Endothelial cell of umbilical vein (primary cell): ENCODE measurements around the gene CCDC28A. TPM values are rescaled to one million over a fixed set of nuclear protein-coding genes. Genes with fewer than 3 reads are reported as not detected.

ENCODE experiments used
- BruUV-seq: library from RNA; stranded (reverse); fragments of 400-500 nt; replicated peaks from 2 replicates; lab custom pipeline; 2021; lab: Mats Ljungman, UMichigan
- CTCF ChIA-PET: fragments of 300-600, 350-600 bp; sonication (Branson Sonifier 250); formaldehyde crosslinking; loops from one replicate; lab custom pipeline; 2021; ENCODE audit warnings: antibody characterized with exemption, inconsistent platforms; lab: Charles Lee
- POLR2A ChIA-PET: fragments of 300-600, 350-600 bp; sonication (Branson Sonifier 250); formaldehyde crosslinking; loops from one replicate; lab custom pipeline; 2021; ENCODE audit warnings: antibody characterized with exemption, inconsistent platforms; lab: Charles Lee
- DNase-seq: peaks from one replicate; pipeline ENCODE4 v3.0.0-alpha.2; 2011; ENCODE audit warnings: low read depth, low spot score
- FAIRE-seq: peaks from 2 replicates; lab custom pipeline; 2011; peaks lifted over from hg19 to GRCh38; lab: Jason Lieb, UNC
- H2AFZ ChIP-seq: 2 replicates; pipeline ENCODE4 v1.6.0; 2012; ENCODE audit warnings: low read depth, low read length, control low read depth, inconsistent platforms
- H3K27ac ChIP-seq: 2 replicates; pipeline ENCODE4 v1.5.1; 2011; ENCODE audit warnings: low read depth, mild to moderate bottlenecking, control low read depth, low read length, moderate library complexity; ENCODE audit not compliant: insufficient read depth
- H3K27me3 ChIP-seq, 2 experiments: 2 replicates each; pipeline versions ENCODE4 v1.6.0 to v1.6.1; 2011; ENCODE audit warnings: low read length in 2 of 2, mixed read lengths in 1 of 2; ENCODE audit not compliant: control insufficient read depth in 2 of 2, insufficient read depth in 2 of 2
- H3K36me3 ChIP-seq, 2 experiments: 2 replicates in 1 of 2; 3 replicates in 1 of 2; pipeline ENCODE4 v1.5.1; 2011; ENCODE audit warnings: low read length in 2 of 2, mild to moderate bottlenecking in 1 of 2, moderate library complexity in 1 of 2; ENCODE audit not compliant: control insufficient read depth in 2 of 2, insufficient read depth in 2 of 2; ENCODE audit errors: extremely low read depth in 1 of 2
- H3K4me1 ChIP-seq: 3 replicates; pipeline ENCODE4 v1.5.1; 2011; ENCODE audit warnings: mild to moderate bottlenecking, low read length; ENCODE audit not compliant: control insufficient read depth, insufficient read depth; ENCODE audit errors: extremely low read depth
- H3K4me2 ChIP-seq: 2 replicates; pipeline ENCODE4 v1.6.1; 2011; ENCODE audit warnings: low read length, control low read depth, mixed read lengths; ENCODE audit not compliant: insufficient read depth
- H3K4me3 ChIP-seq, 3 experiments: fragments of 200-600 bp in 1 of 3; sonication (generic), shearing (Covaris generic) in 1 of 3; replicated peaks in 1 of 3; 2 replicates each; pipeline ENCODE4 v1.5.1; 2011 to 2016; ENCODE audit warnings: control low read depth in 3 of 3, low read length in 3 of 3, mild to moderate bottlenecking in 2 of 3, inconsistent platforms in 1 of 3, low read depth in 1 of 3, moderate library complexity in 1 of 3; ENCODE audit not compliant: insufficient read depth in 1 of 3
- H3K79me2 ChIP-seq: 2 replicates; pipeline ENCODE4 v1.6.0; 2012; ENCODE audit warnings: low read length, inconsistent platforms; ENCODE audit not compliant: control insufficient read depth, insufficient read depth
- H3K9ac ChIP-seq: replicated peaks from 2 replicates; pipeline ENCODE3; 2011; ENCODE audit warnings: low read length, control low read depth; ENCODE audit not compliant: insufficient read depth; ENCODE audit errors: extremely low read depth
- H3K9me1 ChIP-seq: replicated peaks from 3 replicates; pipeline ENCODE4 v1.6.0; 2011; ENCODE audit warnings: mild to moderate bottlenecking, low read length; ENCODE audit not compliant: control insufficient read depth, insufficient read depth; ENCODE audit errors: extremely low read depth
- H3K9me3 ChIP-seq: replicated peaks from 2 replicates; pipeline ENCODE4 v1.5.1; 2012; ENCODE audit warnings: low read length, inconsistent platforms; ENCODE audit not compliant: control insufficient read depth, insufficient read depth
- H4K20me1 ChIP-seq: replicated peaks from 2 replicates; pipeline ENCODE3; 2011; ENCODE audit warnings: mild to moderate bottlenecking, low read length; ENCODE audit not compliant: control insufficient read depth, insufficient read depth; ENCODE audit errors: extremely low read depth
- CTCF ChIP-seq, 2 donors: IDR thresholded peaks; 1 replicate in 1 of 2; 2 replicates in 1 of 2; pipeline ENCODE4 v1.5.1; 2011; ENCODE audit warnings: low read length in 2 of 2, mild to moderate bottlenecking in 2 of 2, moderate library complexity in 2 of 2, control low read depth in 1 of 2, inconsistent platforms in 1 of 2, low read depth in 1 of 2; ENCODE audit not compliant: insufficient read depth in 1 of 2; ENCODE audit errors: extremely low read depth in 1 of 2
- GATA2 ChIP-seq: IDR thresholded peaks from 2 replicates; pipeline ENCODE4 v1.7.0; 2011; ENCODE audit warnings: low read depth, mild to moderate bottlenecking, moderate library complexity, mixed read lengths, low read length; ENCODE audit not compliant: insufficient read length, insufficient read depth
- JUN ChIP-seq: IDR thresholded peaks from 2 replicates; pipeline ENCODE4 v1.6.1; 2011; ENCODE audit warnings: borderline replicate concordance, low read depth; ENCODE audit not compliant: insufficient read length, insufficient read depth
- POLR2AphosphoS5 ChIP-seq: IDR thresholded peaks from 2 replicates; pipeline ENCODE4 v1.6.1; 2012; ENCODE audit warnings: low read depth, mild to moderate bottlenecking, control low read depth, low read length, moderate library complexity; ENCODE audit not compliant: insufficient read depth
- dilution Hi-C: fragments of 300-500 bp; cut with MboI; formaldehyde crosslinking; loops from one replicate; pipeline ENCODE4 v1.15.0; 2019; ENCODE audit warnings: low sequenced_read_pairs; ENCODE audit not compliant: extremely low pct_ligation_motif_present
- intact Hi-C: fragments of 100-400 bp; cut with micrococcal nuclease; formaldehyde crosslinking; loops from one replicate; pipeline ENCODE4 v1.10.0; 2022
- polyA plus RNA-seq, 4 experiments: library from polyadenylated mRNA; depleted of rRNA in 3 of 4; stranded (reverse) in 3 of 4; unstranded in 1 of 4; fragments of >200 nt; gene quantifications; 2 replicates each; pipeline versions ENCODE4 v1.2.1 to v1.2.3, GENCODE V29; 2011 to 2012; ENCODE audit warnings: missing spikeins in 1 of 4
- total RNA-seq: library from RNA; stranded (reverse); gene quantifications from 2 replicates; pipeline ENCODE4 v1.2.3, GENCODE V29; 2021

Gene CCDC28A
- total and polyA plus RNA-seq, 2 donors (not counting 3 experiments of a cell fraction or from before 2014, with no cell fraction given), result 11.1 to 12.8 TPM

DNA sequence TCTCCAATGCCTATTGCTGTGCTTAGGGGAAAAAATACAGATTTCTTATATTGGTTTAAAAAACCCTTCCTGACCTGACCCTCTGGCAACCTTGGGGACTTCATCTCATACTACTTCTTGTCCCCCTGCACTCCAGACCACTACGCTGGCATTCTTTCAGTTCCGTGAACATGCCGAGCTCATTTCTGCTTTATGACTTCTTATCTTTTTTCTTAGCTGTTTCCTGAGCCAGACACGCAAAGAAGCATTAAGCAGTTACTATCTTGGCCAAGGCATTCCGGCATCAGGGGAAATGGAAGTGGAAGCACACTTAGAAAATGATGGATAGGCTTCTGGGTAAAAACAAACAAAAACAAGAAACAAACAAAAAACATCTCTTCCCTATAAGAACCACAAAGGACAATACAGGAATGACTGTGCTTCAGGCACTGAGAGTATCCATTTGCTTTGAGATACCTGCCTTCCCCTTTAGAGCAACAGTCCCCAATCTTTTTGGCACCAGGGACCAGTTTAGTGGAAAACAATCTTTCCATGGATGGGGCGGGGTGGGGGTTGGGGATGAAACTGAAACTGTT is 4.4 kb upstream of the CCDC28A start:
- no peaks in the 10 kb centered on the region for H3K9me3 ChIP-seq
- no peak for TF ChIP-seq JUN
- TF ChIP-seq CTCF (IDR thresholded peaks at IDR 0.05; ENCODE audit: extremely low read depth in 1 of 2, insufficient read depth in 1 of 2, low read depth in 1 of 2, low read length in 2 of 2), result no peak
- peak; percentile 81 for TF ChIP-seq GATA2
- peak; percentile 27 for TF ChIP-seq POLR2AphosphoS5
- no TSS peak for BruUV-seq
- intact Hi-C loops, result loop anchor here (2.0 kb wide), 1 partner anchor 44 kb away; no protein-coding TSS in a partner anchor
- no peaks in the 10 kb centered on the region for H3K27me3 ChIP-seq
- no peak overlapping the region for H3K4me3 ChIP-seq
- DNase-seq, result peak; percentile 84
- dilution Hi-C loops, result no loop called here
- CTCF ChIA-PET, result interaction anchor here (0.7 to 8.0 kb wide), 7 partner anchors 18 to 595 kb away, joined by 3 to 91 read pairs (median 3); no protein-coding TSS in a partner anchor
- H2AFZ ChIP-seq, result peak overlapping the region; percentile 57
- H3K4me2 ChIP-seq, result peak overlapping the region; percentile 37
- H3K9me1 ChIP-seq, result no peaks in the 10 kb centered on the region
- FAIRE-seq, result peak; percentile 93
- H3K79me2 ChIP-seq, result no peaks in the 10 kb centered on the region
- H3K9ac ChIP-seq, result no peak overlapping the region
- peaks cover 37% of the 10 kb centered on the region for H3K4me1 ChIP-seq
- no peaks in the 10 kb centered on the region for H3K36me3 ChIP-seq
- POLR2A ChIA-PET, result interaction anchor here (0.7 kb wide), 1 partner anchor 91 kb away, joined by 3 read pairs; no protein-coding TSS in a partner anchor
- no peaks in the 10 kb centered on the region for H4K20me1 ChIP-seq
- H3K27ac ChIP-seq, result peak overlapping the region; percentile 61
